Superior temporal gyrus (tissue), 1 donor: ENCODE measurements around the gene TSACC.

Source experiments
- DNase-seq: peaks from one replicate; pipeline ENCODE4 v3.0.0-alpha.2; 2016; ENCODE audit errors: extremely low spot score

The TSACC gene

DNA sequence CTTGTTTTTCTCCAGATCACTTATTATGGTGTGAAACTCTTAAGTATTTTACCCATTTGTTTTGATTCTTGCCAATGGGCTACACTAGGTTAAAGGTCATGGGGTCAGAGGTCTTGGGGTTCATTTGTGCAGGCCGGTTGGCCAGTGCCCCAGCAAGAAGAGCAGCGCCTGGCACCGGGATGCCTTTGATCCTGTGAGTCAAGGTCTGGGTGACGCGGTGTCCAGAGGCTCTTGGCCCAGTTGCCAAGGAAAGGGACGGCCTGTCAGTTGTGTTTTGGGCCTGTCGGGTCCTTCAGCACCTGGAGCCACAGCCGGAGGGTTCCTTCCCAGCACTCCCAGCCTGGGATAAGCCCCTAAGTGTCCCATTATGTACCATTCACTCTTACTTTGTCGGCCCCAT, 55.8 kb downstream of the TSACC start:
- no peak for DNase-seq

- no peak for DNase-seq
Observed at GRCh38 chr1:156394835-156395461, 56.6 kb downstream of the TSACC start.
